ENCODE data around the gene SLC44A1.

The SLC44A1 gene

GRCh38 chr9:105457560-105458294, 213.3 kb downstream of the SLC44A1 start:
- H3K9ac ChIP-seq: no peak overlapping the region
- peaks cover under 1% of the 10 kb centered on the region for H3K79me2 ChIP-seq
- H2AFZ ChIP-seq: peak overlapping the region; percentile 15
- H3K4me1 ChIP-seq: peaks cover 3% of the 10 kb centered on the region
- no peaks in the 10 kb centered on the region for H3K27me3 ChIP-seq (ENCODE audit: control insufficient read depth, insufficient read depth, low read length)
- no peaks in the 10 kb centered on the region for H3K36me3 ChIP-seq (ENCODE audit: control insufficient read depth, insufficient read depth, low read length)
- H3K4me2 ChIP-seq (ENCODE audit: low read length): no peak overlapping the region
- H3K9me3 ChIP-seq (ENCODE audit: control insufficient read depth, low read length): no peaks in the 10 kb centered on the region
- TF ChIP-seq, protein P1, sequence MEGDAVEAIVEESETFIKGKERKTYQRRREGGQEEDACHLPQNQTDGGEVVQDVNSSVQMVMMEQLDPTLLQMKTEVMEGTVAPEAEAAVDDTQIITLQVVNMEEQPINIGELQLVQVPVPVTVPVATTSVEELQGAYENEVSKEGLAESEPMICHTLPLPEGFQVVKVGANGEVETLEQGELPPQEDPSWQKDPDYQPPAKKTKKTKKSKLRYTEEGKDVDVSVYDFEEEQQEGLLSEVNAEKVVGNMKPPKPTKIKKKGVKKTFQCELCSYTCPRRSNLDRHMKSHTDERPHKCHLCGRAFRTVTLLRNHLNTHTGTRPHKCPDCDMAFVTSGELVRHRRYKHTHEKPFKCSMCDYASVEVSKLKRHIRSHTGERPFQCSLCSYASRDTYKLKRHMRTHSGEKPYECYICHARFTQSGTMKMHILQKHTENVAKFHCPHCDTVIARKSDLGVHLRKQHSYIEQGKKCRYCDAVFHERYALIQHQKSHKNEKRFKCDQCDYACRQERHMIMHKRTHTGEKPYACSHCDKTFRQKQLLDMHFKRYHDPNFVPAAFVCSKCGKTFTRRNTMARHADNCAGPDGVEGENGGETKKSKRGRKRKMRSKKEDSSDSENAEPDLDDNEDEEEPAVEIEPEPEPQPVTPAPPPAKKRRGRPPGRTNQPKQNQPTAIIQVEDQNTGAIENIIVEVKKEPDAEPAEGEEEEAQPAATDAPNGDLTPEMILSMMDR (IDR thresholded peaks at IDR 0.05): no peak
- H3K27ac ChIP-seq: no peak overlapping the region
- no peak overlapping the region for H3K4me3 ChIP-seq (ENCODE audit: low read depth, low read length)

DNA sequence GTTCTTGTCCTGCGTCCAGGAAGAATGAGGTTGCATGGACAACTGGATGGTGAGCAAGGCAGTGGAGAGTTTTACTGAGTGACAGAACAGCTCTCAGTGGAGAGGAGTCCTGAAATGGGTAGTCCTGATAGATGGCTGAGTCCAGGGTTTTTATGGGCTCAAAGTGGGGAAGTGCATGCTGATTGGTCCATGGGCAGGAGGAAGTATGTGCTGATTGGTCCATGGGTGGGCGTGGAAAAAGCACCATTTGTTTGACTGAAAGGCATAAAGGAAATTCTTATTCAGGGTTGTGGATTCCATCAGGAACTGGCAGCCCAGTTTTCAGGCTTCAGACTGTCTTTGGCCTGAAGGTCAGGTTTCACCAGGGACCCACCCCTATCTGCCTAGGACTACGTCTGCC, 214.0 kb downstream of the SLC44A1 start:
- Histone ChIP-seq H3K9ac (no peak overlapping the region), H2AFZ (no peak overlapping the region), H3K4me3 (ENCODE audit: low read depth, low read length) (no peak overlapping the region), H3K79me2 (no peaks in the 10 kb centered on the region), H3K36me3 (ENCODE audit: control insufficient read depth, insufficient read depth, low read length) (no peaks in the 10 kb centered on the region), H3K4me2 (ENCODE audit: low read length) (no peak overlapping the region), H3K9me3 (ENCODE audit: control insufficient read depth, low read length) (no peaks in the 10 kb centered on the region), H3K4me1 (peaks cover 3% of the 10 kb centered on the region), H3K27me3 (ENCODE audit: control insufficient read depth, insufficient read depth, low read length) (no peaks in the 10 kb centered on the region), H3K27ac (no peak overlapping the region)
- TF ChIP-seq, protein P1 (IDR thresholded peaks at IDR 0.05): no peak

- H3K4me1 ChIP-seq: peaks cover 3% of the 10 kb centered on the region
- TF ChIP-seq, protein P1 (IDR thresholded peaks at IDR 0.05): no peak
- H2AFZ ChIP-seq: no peak overlapping the region
These were observed 214.9 kb downstream of the SLC44A1 start for GRCh38 chr9:105459336-105459735.

DNA sequence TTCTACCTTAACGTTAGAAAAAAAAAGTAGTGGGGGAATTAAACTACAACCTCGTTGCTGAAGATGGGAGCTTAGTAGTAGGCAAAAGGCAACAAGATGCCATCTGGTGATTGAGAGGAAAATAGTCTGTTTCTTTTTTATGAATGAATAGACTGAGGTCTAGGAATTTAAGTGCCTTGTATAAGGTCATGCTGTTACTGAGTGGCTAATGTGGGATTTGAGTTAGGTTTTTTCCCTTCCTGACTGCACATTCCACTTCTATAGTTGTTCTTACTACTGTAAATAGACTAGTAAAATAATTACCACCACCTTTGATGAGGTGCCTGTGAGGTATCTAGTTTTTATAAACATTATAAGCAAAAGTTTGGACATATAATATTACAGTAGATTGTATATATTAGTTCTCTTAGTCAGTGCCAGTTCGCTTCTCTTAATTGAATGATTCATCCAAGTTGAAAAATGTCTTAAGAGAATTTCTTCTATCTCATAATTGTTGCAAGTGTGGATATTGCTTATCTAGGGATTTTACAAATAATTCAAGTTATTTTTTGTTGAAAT, 222.5 kb downstream of the SLC44A1 start:
- H3K9me3 ChIP-seq (ENCODE audit: control insufficient read depth, low read length): no peaks in the 10 kb centered on the region
- H3K36me3 ChIP-seq (ENCODE audit: control insufficient read depth, insufficient read depth, low read length): no peaks in the 10 kb centered on the region
- no peak overlapping the region for H3K4me3 ChIP-seq (ENCODE audit: low read depth, low read length)
- H3K79me2 ChIP-seq: no peaks in the 10 kb centered on the region
- H3K27ac ChIP-seq: no peak overlapping the region
- H3K27me3 ChIP-seq (ENCODE audit: control insufficient read depth, insufficient read depth, low read length): no peaks in the 10 kb centered on the region
- TF ChIP-seq, protein P1 (IDR thresholded peaks at IDR 0.05): no peak
- no peak overlapping the region for H3K9ac ChIP-seq
- H3K4me1 ChIP-seq: no peaks in the 10 kb centered on the region
- no peak overlapping the region for H2AFZ ChIP-seq
- H3K4me2 ChIP-seq (ENCODE audit: low read length): no peak overlapping the region

More at GRCh38 chr9:105459336-105459735, 214.9 kb downstream of the SLC44A1 start:
- Histone ChIP-seq H3K4me2 (ENCODE audit: low read length) (no peak overlapping the region), H3K27ac (no peak overlapping the region), H3K4me3 (ENCODE audit: low read depth, low read length) (no peak overlapping the region), H3K9me3 (ENCODE audit: control insufficient read depth, low read length) (no peaks in the 10 kb centered on the region), H3K27me3 (ENCODE audit: control insufficient read depth, insufficient read depth, low read length) (no peaks in the 10 kb centered on the region), H3K79me2 (no peaks in the 10 kb centered on the region), H3K9ac (no peak overlapping the region), H3K36me3 (ENCODE audit: control insufficient read depth, insufficient read depth, low read length) (no peaks in the 10 kb centered on the region)

DNA sequence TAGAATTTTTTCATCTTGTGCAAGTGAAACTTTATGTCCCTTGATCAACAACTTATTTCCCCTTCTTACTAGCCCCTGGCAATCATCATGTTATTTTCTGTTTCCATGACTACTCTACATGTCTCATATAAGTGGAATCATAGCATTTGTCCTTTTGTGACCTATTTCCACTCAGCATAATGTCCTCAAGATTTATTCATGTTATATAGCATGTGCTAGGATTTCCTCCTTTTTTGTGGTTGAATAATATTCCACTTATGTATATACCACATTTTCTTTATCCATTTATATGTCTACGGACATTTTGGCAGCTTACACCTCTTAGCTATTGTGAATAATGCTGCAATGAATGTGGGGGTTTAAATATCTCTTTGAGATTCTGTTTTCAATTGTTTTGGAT, 224.4 kb downstream of the SLC44A1 start:
- Histone ChIP-seq H3K36me3 (ENCODE audit: control insufficient read depth, insufficient read depth, low read length) (no peaks in the 10 kb centered on the region), H3K4me3 (ENCODE audit: low read depth, low read length) (no peak overlapping the region)
- TF ChIP-seq, protein P1 (IDR thresholded peaks at IDR 0.05): no peak

More for the DNA sequence above, 224.4 kb downstream of the SLC44A1 start:
- Histone ChIP-seq H3K4me1 (no peaks in the 10 kb centered on the region), H3K79me2 (no peaks in the 10 kb centered on the region), H3K27me3 (ENCODE audit: control insufficient read depth, insufficient read depth, low read length) (no peaks in the 10 kb centered on the region), H2AFZ (no peak overlapping the region), H3K9me3 (ENCODE audit: control insufficient read depth, low read length) (no peaks in the 10 kb centered on the region), H3K27ac (no peak overlapping the region), H3K4me2 (ENCODE audit: low read length) (no peak overlapping the region), H3K9ac (no peak overlapping the region)

Measured in parathyroid adenoma (tissue), 2 donors.